GM12865 (cell line): Measurements from ENCODE around the gene ZC3H18.

ENCODE experiments used
- DNase-seq: peaks from one replicate; pipeline ENCODE4 v3.0.0; 2010; ENCODE audit warnings: low read depth
- H3K4me3 ChIP-seq: 2 replicates; pipeline ENCODE4 v1.5.1; 2011; ENCODE audit warnings: mild to moderate bottlenecking, low read depth, low read length, control low read depth
- CTCF ChIP-seq: IDR thresholded peaks from 2 replicates; pipeline ENCODE4 v1.5.1; 2011; ENCODE audit warnings: low read length, control low read depth, low read depth, inconsistent platforms; ENCODE audit not compliant: insufficient read depth; ENCODE audit errors: missing control alignments

Gene ZC3H18

GRCh38 chr16:88610909-88611812 lies 41.0 kb downstream of the ZC3H18 start:
- no peak for DNase-seq
- H3K4me3 ChIP-seq = no peak overlapping the region
- TF ChIP-seq CTCF = no peak

GRCh38 chr16:88613293-88613692 lies 43.1 kb downstream of the ZC3H18 start:
- no peak for TF ChIP-seq CTCF
- no peak overlapping the region for H3K4me3 ChIP-seq

GRCh38 chr16:88613911-88614817 lies 44.0 kb downstream of the ZC3H18 start:
- no peak for DNase-seq
- TF ChIP-seq CTCF = no peak
- no peak overlapping the region for H3K4me3 ChIP-seq

More at GRCh38 chr16:88613293-88613692, 43.1 kb downstream of the ZC3H18 start:
- no peak for DNase-seq

- DNase-seq = no peak
- no peak for TF ChIP-seq CTCF
- no peak overlapping the region for H3K4me3 ChIP-seq
Observed at GRCh38 chr16:88614818-88615580, 44.8 kb downstream of the ZC3H18 start.

- no peak for TF ChIP-seq CTCF
- no peak overlapping the region for H3K4me3 ChIP-seq
- no peak for DNase-seq
Observed at GRCh38 chr16:88616320-88616719, 46.1 kb downstream of the ZC3H18 start.

- no peak for DNase-seq
- TF ChIP-seq CTCF = no peak
Observed at GRCh38 chr16:88616736-88617135, 46.5 kb downstream of the ZC3H18 start.

More at GRCh38 chr16:88616736-88617135, 46.5 kb downstream of the ZC3H18 start:
- no peak overlapping the region for H3K4me3 ChIP-seq
